ENCODE data around the gene GBX1. TPM values are rescaled to one million over a fixed set of nuclear protein-coding genes. Genes with fewer than 3 reads are reported as not detected.

The GBX1 gene
- not detected in 2 replicates for total RNA-seq

DNA sequence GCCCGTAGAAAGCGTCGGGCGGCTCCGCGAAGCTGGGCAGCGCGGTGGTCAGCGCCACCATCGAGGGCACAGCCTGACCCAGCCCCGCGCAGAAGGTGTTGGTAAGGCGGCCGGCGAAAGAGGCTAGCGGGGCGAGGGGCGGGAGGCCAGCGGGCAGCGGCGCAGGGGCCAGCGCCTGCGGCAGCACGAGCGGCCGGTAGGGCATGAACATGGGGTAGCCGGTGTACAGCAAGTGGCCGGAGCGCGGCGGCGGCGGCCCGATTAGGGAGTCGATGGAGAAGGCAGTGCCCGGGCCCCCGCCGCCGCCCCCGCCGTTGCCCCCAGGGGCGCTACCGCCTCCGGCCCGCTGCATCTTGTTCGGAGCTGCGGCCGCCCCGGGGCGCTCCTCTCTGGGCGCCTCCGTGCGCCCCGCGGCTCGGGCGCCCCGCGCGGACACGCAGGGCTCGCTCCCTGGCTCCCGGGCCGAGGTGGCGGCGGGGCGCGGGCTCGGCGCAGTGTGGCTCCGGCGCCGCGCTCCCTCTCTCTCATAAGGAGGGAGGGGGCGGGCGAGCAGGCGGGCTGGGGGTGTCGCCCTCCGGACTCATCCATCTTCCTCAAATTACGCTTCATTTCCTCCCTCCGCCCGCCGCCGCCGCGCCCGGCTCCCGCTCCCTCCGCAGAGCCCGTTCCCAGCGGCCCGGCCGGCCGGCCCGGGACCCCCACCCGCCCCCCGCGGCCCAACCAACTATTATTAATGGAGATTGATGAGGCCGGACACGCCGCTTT, at the start of gene GBX1:
Gene GBX1 (minus strand): TSS at position 498 of the 765 bp plus-strand sequence. CDS start 146 bp downstream, at position 352.

DNA sequence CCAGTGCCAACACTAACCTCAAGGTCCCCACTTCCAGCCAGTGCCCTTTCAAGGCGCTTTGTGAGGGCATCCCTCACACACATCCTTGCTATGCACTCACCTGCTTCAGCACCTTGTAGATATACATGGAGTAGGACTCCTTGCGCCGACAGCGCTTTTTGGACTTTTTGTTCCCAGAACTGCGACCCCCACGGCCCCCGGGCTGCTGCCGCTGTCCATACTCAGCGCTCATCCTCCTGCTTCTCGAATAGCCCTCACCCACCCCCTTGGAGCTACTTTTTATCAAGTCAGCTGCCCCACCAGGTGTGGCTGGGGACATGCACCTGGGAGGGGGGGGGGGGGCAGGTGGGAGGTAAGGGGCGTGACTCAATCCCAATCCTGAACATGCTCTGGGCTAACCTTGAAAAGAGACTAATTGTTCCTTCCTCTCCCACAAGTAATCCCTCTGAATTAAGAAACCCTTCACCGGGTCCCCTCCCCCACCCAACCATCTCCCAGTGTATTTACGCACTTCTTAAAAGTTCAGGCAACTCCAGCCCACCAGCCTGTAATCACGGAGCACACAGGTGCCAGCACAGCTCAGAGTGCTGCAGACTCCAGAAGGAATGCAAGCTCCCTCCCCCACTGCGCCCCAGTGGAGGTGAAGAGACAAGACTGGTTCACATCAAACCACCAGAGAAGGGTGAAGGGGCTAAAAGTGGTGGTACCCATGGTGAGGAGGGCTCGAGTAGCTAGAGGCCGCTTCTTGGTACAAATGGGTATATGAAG, 42.8 kb upstream of the GBX1 start, which contains the start of gene H2BK1:
Gene H2BK1 (minus strand): TSS at position 402 of the 768 bp plus-strand sequence. CDS start 170 bp downstream, at position 232.

DNA sequence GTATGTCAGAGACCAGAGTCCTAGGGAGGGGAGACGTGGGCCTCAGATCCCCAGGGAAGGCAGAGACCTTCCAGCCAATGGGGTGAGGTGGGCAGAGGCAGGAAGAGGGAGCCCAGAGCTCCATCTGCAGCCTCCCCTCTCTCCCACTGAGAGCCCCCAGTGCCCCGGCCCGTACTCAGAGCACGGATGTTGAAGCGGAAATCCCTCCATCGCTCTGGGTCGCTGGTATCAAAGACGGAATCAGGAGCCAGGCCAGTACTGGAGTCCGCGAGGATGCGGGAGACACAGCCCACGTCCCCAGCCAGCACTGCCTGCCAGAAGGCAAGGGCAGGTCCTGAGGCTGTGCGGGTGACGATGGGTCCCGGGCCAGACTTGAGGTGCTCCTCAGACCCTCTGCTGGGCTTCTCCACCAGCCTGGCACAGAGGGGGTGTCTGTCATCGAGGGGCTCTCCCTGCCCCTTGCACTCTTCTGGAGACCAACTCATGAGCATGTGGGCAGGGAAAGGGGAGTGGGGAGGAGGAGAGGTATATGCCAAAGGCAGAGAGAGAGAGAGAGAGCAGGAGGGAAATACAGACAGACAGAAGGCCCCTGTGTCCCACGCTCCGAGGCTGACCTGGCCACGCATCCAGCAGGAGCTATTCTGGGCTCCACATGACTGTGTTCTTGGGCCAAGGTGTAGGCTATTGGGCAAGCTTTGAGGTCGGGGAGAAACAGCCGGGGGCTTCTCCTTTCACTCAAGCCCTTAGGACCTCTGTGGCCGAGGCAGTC, 19.3 kb upstream of the GBX1 start, which contains the start of gene ASB10:
Gene ASB10 (minus strand): TSS at position 611 of the 769 bp plus-strand sequence. CDS start 120 bp downstream, at position 491.

Other genes with a start within 250 kb of the GBX1 start
- gene KCNH2, start 189.4 kb downstream of the GBX1 start, total RNA-seq, result not detected in 2 replicates
- gene NOS3, start 176.7 kb downstream of the GBX1 start, total RNA-seq, result 2.1 and 3.1 TPM in 2 replicates
- 0.25 TPM in 1 of 2 replicates, not detected in the other for gene ATG9B, start 143.2 kb downstream of the GBX1 start, total RNA-seq
- gene ABCB8, start 139.2 kb downstream of the GBX1 start, total RNA-seq, result 20.8 and 21.7 TPM in 2 replicates
- 0.37 TPM in 1 of 2 replicates, not detected in the other for gene ASIC3, start 119.2 kb downstream of the GBX1 start, total RNA-seq
- gene CDK5, start 109.8 kb downstream of the GBX1 start, total RNA-seq, result 16.2 and 16.4 TPM in 2 replicates
- gene SLC4A2, start 108.1 kb downstream of the GBX1 start, total RNA-seq, result 53.1 and 65.6 TPM in 2 replicates
- 56.7 and 67.3 TPM in 2 replicates for gene FASTK, start 86.9 kb downstream of the GBX1 start, total RNA-seq
- 33.2 and 35.4 TPM in 2 replicates for gene TMUB1, start 84.2 kb downstream of the GBX1 start, total RNA-seq
- 23.6 and 25.4 TPM in 2 replicates for gene AGAP3, start 81.2 kb downstream of the GBX1 start, total RNA-seq
- not detected in 2 replicates for gene ASB10, start 19.6 kb upstream of the GBX1 start, total RNA-seq
- not detected in 2 replicates for gene H2BK1, start 42.8 kb upstream of the GBX1 start, total RNA-seq
- 39.1 and 44.1 TPM in 2 replicates for gene ABCF2, start 59.5 kb upstream of the GBX1 start, total RNA-seq
- gene CHPF2, start 64.8 kb upstream of the GBX1 start, total RNA-seq, result 81.6 and 93.4 TPM in 2 replicates
- 41.3 and 44.9 TPM in 2 replicates for gene SMARCD3, start 81.0 kb upstream of the GBX1 start, total RNA-seq
- 27.0 and 34.8 TPM in 2 replicates for gene NUB1, start 174.1 kb upstream of the GBX1 start, total RNA-seq
- 2.4 and 4.6 TPM in 2 replicates for gene WDR86, start 242.3 kb upstream of the GBX1 start, total RNA-seq